HG03354 (cell line): ENCODE results near the gene HAL.

Experiments
- ATAC-seq: cut with Tn5 transposase; IDR thresholded peaks from one replicate; pipeline ENCODE4 v1.9.1; 2021; ENCODE audit warnings: mild to moderate bottlenecking; ENCODE audit not compliant: unreplicated experiment, poor library complexity, severe bottlenecking

The HAL gene

GRCh38 chr12:95949477-95950206 is 46.5 kb downstream of the HAL start:
- no peak for ATAC-seq

- no peak for ATAC-seq
These were observed 51.9 kb downstream of the HAL start for GRCh38 chr12:95944108-95944704.

DNA sequence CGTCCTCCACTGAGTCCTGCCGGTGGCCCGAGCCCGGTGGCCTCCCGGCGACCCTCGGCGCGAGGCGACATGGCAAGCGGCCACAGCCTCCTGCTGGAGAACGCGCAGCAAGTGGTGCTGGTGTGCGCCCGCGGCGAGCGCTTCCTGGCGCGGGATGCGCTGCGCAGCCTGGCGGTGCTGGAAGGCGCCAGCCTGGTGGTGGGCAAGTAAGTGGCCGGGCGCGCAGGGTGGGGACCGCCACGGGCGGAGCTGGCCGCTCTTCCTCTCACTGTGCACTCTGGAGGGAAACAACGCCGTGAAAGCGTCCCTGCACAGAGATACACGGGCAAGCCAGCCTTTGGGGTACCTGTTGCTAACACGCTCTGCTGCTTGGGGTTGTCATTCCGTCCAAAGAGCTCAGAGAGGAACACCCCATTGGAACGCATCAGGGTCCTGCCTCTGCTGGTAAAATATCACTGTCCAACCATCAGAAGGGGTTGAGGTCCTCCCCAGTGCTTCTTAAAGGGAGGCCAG is 52.8 kb downstream of the HAL start, which contains the start of gene AMDHD1:
TSS of gene AMDHD1 (plus strand) at position 2 of the 513 bp plus-strand sequence. CDS start at position 70, 68 bp downstream.
- peak; percentile 64 for ATAC-seq

GRCh38 chr12:95942524-95943329 is 53.4 kb downstream of the HAL start, which contains the start of gene CCDC38:
TSS of gene CCDC38 (minus strand) at chr12:95942614. CDS start at chr12:95936509, 6,105 bp downstream.
- ATAC-seq = peak; percentile 99

- ATAC-seq = no peak
These were observed 54.0 kb downstream of the HAL start for GRCh38 chr12:95942101-95942523.

- ATAC-seq = no peak
These were observed 55.6 kb downstream of the HAL start for GRCh38 chr12:95940514-95940913.
